SK-N-SH treated with all-trans-retinoic acid at 6 μM for 48 hours (cell line): Measurements from ENCODE around the gene MIAT.

Experiments used
- BACH2 ChIP-seq: fragments of 250-450 bp; sonication (Bioruptor Pico); IDR thresholded peaks from 2 replicates; pipeline ENCODE4 v1.9.0; 2021; ENCODE audit warnings: mild to moderate bottlenecking, borderline replicate concordance
- CSDC2 ChIP-seq: fragments of 250-450 bp; sonication (Bioruptor Pico); IDR thresholded peaks from 2 replicates; pipeline ENCODE4 v1.5.0; 2020; ENCODE audit warnings: mild to moderate bottlenecking, moderate library complexity
- ESRRG ChIP-seq: fragments of 250-450 bp; sonication (Bioruptor Pico); IDR thresholded peaks from 2 replicates; pipeline ENCODE4 v1.6.1; 2021; ENCODE audit warnings: mild to moderate bottlenecking
- ISL1 ChIP-seq: fragments of 250-450 bp; sonication (Bioruptor Pico); IDR thresholded peaks from 2 replicates; pipeline ENCODE4 v2.1.2; 2022; ENCODE audit warnings: mild to moderate bottlenecking, moderate library complexity
- RARB ChIP-seq: fragments of 250-450 bp; sonication (Bioruptor Pico); IDR thresholded peaks from 2 replicates; pipeline ENCODE4 v1.8.0; 2021; ENCODE audit warnings: mild to moderate bottlenecking, moderate library complexity
- SNAI2 ChIP-seq: fragments of 250-450 bp; sonication (Bioruptor Pico); IDR thresholded peaks from 2 replicates; pipeline ENCODE4 v1.5.0; 2020; ENCODE audit warnings: mild to moderate bottlenecking, moderate library complexity
- ZFP30 ChIP-seq: fragments of 450-650 bp; formaldehyde crosslinking; IDR thresholded peaks from 2 replicates; pipeline ENCODE4 v1.5.0; 2022; ENCODE audit warnings: mild to moderate bottlenecking, moderate library complexity
- ZNF70 ChIP-seq: fragments of 450-650 bp; formaldehyde crosslinking; IDR thresholded peaks from 2 replicates; pipeline ENCODE4 v1.5.0; 2020; ENCODE audit warnings: mild to moderate bottlenecking, moderate library complexity
- TF ChIP-seq, protein P1 (sequence below): fragments of 250-450 bp; sonication (Bioruptor Pico); IDR thresholded peaks from 2 replicates; pipeline ENCODE4 v1.5.1; 2021; ENCODE audit warnings: mild to moderate bottlenecking, moderate library complexity
- TF ChIP-seq, protein P2 (sequence below): fragments of 250-450 bp; sonication (Bioruptor Pico); IDR thresholded peaks from 2 replicates; pipeline ENCODE4 v1.8.0; 2021; ENCODE audit warnings: low read depth, mild to moderate bottlenecking, moderate library complexity, borderline replicate concordance
- TF ChIP-seq, protein P3 (sequence below): fragments of 250-450 bp; sonication (Bioruptor Pico); IDR thresholded peaks from 2 replicates; pipeline ENCODE4 v1.8.0; 2020; ENCODE audit warnings: mild to moderate bottlenecking, moderate library complexity, borderline replicate concordance

DNA sequence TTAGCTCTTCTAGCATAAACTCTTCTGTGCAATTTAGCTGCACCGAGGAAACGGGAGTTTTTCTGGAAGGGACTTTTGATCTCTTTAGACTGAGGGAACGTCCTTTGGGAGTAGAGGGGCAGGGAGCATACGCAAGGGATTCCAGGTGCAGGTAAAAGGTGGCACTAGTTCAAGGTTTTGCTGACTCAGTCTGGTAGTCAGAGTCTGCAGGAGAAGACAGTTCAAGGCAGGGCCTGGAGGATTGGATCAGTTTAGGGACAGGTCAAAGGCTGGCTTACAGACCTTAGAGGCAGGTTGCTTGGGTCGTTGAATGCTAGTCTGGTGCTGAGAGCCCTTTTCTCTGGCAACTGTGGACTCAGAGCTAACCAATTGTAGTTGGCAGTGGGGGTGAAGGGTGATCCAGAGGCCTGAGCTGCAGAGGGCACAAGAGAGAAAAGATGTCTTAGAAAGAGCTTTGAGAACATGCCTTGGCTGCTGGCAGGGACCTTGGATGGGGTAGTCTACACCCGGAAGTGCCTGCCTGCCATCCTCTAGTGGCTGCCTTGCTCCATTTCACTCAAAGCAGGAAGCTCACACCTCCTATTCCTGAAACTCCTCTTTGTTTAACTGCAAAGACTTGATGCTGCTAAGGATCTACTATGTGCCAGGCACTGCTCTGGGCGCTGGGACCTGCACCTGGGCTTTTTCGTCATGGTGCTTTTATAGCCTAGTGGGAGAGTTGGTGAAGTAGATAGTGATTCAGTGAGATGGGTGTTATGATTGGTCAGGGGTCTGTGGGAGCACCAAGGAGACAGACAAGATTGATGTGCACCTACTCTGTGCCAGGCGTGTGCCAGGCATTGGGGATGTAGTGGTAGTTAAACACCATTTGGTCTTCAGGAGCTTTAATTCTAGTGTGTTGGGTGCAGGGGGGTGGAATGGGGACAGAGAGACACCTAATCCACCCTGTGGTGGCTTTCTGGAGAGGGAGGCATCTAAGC, 17.1 kb downstream of the MIAT start:
- TF ChIP-seq CSDC2 (CRISPR knock-in tag): no peak
- TF ChIP-seq ESRRG: no peak
- TF ChIP-seq, protein P1, sequence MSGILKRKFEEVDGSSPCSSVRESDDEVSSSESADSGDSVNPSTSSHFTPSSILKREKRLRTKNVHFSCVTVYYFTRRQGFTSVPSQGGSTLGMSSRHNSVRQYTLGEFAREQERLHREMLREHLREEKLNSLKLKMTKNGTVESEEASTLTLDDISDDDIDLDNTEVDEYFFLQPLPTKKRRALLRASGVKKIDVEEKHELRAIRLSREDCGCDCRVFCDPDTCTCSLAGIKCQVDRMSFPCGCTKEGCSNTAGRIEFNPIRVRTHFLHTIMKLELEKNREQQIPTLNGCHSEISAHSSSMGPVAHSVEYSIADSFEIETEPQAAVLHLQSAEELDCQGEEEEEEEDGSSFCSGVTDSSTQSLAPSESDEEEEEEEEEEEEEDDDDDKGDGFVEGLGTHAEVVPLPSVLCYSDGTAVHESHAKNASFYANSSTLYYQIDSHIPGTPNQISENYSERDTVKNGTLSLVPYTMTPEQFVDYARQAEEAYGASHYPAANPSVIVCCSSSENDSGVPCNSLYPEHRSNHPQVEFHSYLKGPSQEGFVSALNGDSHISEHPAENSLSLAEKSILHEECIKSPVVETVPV (CRISPR knock-in tag): no peak
- TF ChIP-seq SNAI2: no peak
- TF ChIP-seq, protein P2, sequence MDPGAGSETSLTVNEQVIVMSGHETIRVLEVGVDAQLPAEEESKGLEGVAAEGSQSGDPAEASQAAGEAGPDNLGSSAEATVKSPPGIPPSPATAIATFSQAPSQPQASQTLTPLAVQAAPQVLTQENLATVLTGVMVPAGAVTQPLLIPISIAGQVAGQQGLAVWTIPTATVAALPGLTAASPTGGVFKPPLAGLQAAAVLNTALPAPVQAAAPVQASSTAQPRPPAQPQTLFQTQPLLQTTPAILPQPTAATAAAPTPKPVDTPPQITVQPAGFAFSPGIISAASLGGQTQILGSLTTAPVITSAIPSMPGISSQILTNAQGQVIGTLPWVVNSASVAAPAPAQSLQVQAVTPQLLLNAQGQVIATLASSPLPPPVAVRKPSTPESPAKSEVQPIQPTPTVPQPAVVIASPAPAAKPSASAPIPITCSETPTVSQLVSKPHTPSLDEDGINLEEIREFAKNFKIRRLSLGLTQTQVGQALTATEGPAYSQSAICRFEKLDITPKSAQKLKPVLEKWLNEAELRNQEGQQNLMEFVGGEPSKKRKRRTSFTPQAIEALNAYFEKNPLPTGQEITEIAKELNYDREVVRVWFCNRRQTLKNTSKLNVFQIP (CRISPR knock-in tag): no peak
- TF ChIP-seq ZFP30: no peak
- TF ChIP-seq, protein P3, sequence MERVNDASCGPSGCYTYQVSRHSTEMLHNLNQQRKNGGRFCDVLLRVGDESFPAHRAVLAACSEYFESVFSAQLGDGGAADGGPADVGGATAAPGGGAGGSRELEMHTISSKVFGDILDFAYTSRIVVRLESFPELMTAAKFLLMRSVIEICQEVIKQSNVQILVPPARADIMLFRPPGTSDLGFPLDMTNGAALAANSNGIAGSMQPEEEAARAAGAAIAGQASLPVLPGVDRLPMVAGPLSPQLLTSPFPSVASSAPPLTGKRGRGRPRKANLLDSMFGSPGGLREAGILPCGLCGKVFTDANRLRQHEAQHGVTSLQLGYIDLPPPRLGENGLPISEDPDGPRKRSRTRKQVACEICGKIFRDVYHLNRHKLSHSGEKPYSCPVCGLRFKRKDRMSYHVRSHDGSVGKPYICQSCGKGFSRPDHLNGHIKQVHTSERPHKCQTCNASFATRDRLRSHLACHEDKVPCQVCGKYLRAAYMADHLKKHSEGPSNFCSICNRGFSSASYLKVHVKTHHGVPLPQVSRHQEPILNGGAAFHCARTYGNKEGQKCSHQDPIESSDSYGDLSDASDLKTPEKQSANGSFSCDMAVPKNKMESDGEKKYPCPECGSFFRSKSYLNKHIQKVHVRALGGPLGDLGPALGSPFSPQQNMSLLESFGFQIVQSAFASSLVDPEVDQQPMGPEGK (CRISPR knock-in tag): no peak
- no peak for TF ChIP-seq RARB
- no peak for TF ChIP-seq BACH2 (CRISPR knock-in tag)
- no peak for TF ChIP-seq ZNF70 (CRISPR knock-in tag)
- no peak for TF ChIP-seq ISL1 (CRISPR knock-in tag)
